Measurements from ENCODE around the gene TTC39C. TPM values are rescaled to one million over a fixed set of nuclear protein-coding genes. Genes with fewer than 3 reads are reported as not detected.
A peak's percentile ranks its signal among the peaks of the same experiment; 100 is the strongest.
"Not testable (repeated sequence)": the region's sequence is repeated elsewhere in the genome, so short reads cannot be mapped to it uniquely, and the experiment has no call there.

TTC39C gene
- total RNA-seq, 1 experiment from 2014 or later, result 26.1 TPM

DNA sequence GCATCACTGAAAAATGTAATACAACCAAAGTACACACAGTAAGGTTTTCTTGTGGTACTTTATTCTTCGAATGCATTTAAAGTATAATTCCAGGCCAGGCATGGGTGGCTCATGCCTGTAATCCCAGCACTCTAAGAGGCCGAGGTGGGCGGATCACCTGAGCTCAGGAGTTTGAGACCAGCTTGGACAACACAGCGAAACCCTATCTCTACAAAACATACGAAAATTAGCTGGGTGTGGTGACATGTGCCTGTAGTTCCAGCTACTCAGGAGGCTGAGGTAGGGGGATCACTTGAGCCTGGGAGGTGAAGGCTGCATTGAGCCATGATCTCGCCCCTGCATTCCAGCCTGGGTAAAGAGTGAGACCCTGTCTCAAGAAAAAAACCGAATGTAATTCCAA, 3.9 kb upstream of the TTC39C start:
- in situ Hi-C loops (cut with HindIII; ENCODE audit: low pct_unique_long_range_greater_than_20kb, low sequenced_read_pairs), result no loop called here
- DNase-seq (ENCODE audit: low read depth, low spot score), result no peak

DNA sequence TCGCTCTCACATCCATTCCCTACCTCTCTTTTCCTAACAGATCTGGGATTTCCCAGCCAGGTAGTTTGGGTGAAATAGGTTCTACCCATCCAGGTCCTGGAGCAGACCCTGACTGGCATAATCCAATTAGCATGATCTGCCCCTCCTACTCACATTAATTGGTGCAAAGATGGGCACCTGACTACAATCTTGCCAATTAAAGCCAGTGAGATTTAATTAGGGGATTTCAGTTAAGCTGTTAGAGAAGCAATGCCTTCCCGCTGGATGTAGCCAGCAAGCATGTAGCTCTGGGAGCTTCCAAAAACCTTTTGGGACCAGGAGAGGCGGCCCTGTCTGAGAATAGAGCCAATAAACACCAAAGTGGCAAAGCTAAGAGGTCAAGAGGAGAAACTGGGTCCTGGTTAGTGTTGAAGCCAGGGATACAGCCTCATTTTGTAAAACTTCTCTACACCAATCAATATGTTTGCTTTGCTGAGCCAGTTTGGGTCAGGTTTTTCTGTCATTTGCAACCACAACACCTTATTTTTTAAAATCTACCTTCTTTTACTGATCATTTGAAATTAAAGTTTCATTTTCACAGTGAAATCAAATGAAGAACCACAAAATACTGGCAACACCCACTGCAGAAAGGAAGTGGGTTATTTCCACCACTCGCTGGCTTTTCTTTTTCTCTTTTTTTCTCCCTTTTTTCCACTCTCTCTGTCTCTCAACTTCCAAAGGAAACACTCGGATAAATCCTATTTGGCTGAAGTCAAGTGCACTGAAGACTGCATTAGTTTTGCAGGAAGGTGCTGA, 3.2 kb upstream of the TTC39C start:
- in situ Hi-C loops (cut with HindIII; ENCODE audit: low pct_unique_long_range_greater_than_20kb, low sequenced_read_pairs), result no loop called here
- no peak for DNase-seq (ENCODE audit: low read depth, low spot score)

DNA sequence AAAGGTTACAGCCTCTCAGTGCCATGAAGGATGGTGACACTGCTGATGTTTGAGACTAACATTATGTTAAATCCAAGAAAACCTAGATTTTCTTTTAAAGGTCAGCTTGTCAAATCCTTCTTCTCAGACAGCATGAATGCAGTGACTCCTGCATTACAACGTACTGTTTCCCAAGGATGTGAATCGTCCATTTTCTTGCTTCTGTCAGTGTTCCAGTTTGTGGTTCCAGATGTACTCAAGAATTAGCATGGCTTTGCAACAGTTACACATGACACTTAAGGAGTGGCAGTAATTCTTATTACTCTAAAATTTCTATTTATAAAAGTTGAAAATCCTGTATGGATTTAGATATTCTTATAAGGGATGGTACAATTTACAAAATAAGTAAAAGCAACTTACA, 1.5 kb upstream of the TTC39C start:
- in situ Hi-C loops (cut with HindIII; ENCODE audit: low pct_unique_long_range_greater_than_20kb, low sequenced_read_pairs), result no loop called here
- DNase-seq (ENCODE audit: low read depth, low spot score), result no peak

DNA sequence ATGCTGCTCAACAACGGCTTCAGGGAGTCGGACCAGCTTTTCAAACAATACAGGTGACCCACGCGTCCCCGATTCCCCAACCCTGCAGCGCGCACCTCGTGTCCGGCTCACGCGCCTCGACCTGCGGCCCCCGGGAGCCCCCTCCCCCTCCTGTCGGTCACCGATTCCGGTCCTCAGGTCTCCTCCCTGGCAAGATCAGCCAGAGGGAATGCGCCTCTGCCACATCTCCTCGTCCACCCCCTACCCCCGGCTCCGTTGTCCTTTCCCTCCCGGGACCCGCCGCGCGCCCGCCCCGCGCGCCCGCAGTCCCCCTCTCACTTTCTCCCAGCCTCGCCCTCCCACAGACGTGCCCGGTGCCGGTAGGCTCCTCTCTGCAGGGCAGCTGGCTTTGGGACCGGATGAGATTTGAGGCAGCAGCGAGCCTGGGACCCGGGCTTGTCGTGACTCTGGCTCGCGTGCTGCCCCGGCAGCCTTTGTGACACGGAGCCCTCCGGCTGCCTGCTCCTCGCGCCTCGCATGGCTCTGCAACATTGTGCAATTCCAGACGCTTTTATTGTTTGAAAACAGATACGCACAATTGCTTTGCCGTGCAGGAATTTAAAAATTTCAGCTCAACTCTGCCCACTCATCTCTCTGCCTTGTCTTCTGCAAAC, 558 bp downstream of the TTC39C start:
- DNase-seq (ENCODE audit: low read depth, low spot score), result peak; percentile 26
- in situ Hi-C loops (cut with HindIII; ENCODE audit: low pct_unique_long_range_greater_than_20kb, low sequenced_read_pairs), result no loop called here

DNA sequence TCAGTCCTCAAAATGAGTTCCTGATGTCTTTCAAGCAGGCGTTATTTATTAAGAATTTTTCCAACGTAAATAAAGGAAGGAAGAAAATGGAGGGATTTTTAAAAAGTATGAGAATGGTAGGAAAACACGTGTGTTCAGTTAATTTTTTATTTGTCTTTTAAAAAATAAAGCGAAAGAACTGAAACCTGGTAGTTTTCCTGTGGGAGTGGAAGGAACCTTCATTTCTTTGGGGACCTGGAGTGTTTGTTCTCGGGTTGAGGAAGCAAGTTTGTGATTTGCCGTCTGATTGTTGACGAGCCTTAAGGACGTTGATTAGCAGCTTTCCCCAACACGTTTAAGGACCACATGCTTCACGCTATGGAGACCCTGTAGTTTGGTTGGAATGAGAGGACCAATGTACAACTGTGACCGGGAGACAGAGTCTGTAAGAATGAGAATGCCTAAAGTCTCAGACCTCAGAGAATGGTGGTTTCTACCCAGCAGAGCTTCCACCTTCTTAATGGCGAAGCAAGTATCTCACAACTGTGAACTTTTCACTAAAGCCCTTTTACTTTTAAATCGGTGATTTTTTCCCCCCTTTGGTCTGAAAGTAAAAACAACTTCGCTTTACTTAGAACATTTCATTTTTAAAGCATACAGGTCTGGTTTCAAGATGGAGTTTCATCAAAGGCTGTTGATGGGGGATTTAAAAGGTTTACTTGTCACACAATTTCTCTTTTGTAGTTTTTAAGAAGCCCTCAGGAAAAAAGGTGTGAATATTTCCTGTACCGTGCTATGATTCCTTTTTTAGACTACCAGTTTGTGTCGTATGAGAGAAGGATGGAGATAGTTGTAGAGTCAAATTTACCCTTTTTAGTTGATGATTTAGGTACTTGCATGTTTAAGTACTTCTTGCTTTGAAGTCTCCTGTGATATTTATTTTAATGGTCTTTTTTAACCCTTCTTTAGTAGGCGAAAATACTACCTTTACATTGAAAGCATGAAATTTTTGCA, 1.4 kb downstream of the TTC39C start:
- in situ Hi-C loops (cut with HindIII; ENCODE audit: low pct_unique_long_range_greater_than_20kb, low sequenced_read_pairs), result no loop called here

DNA sequence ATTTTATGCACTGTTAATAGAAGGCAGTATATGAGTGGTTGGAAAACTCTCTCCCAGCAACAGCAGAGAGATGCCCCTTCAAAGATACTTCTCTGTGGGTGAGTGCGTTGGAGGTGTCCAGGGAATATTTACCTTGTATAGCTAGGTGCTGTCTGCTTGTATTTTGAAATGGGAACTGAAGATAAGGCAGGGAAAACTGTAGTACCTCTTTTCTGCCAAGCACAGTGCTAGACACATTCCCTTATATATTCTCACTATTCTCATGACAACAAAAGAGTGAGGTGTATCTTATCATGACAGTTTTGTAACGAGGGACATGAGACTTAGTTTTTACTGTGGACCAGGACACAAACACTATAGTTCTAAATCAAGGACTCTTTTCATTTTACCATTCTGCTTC, 2.1 kb downstream of the TTC39C start:
- in situ Hi-C loops (cut with HindIII; ENCODE audit: low pct_unique_long_range_greater_than_20kb, low sequenced_read_pairs), result no loop called here
- peak; percentile 45 for DNase-seq (ENCODE audit: low read depth, low spot score)

More for the DNA sequence above, 1.4 kb downstream of the TTC39C start:
- DNase-seq (ENCODE audit: low read depth, low spot score), result no peak

DNA sequence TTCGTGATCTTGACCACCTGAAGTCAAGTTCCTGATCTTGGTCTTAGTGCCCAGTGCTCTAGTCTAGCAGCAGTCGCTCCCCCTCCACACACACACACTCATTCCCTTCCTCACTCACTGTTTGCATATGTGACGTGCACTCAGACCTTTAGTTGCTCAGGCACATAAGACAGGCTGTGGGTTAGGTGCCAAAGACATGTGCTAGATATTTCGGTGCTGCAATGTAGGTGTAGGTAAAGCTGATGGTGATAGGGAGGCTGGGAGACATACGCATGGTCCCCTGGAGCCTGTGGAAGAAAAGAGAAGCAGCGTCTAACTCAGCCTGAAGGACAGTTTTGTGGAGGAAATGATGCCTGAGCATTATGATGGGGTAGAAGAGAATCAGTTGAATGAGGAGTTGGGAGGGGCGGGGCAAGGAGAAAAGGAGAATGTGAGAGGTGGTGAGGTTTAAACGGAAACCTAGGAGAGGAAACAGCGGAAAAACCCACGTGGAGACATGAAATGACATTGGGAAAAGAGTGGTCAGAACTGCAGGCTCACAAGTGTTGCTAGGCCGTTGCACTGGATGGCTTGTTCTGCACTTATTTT, 3.8 kb downstream of the TTC39C start:
- no peak for DNase-seq (ENCODE audit: low read depth, low spot score)
- in situ Hi-C loops (cut with HindIII; ENCODE audit: low pct_unique_long_range_greater_than_20kb, low sequenced_read_pairs), result no loop called here

DNA sequence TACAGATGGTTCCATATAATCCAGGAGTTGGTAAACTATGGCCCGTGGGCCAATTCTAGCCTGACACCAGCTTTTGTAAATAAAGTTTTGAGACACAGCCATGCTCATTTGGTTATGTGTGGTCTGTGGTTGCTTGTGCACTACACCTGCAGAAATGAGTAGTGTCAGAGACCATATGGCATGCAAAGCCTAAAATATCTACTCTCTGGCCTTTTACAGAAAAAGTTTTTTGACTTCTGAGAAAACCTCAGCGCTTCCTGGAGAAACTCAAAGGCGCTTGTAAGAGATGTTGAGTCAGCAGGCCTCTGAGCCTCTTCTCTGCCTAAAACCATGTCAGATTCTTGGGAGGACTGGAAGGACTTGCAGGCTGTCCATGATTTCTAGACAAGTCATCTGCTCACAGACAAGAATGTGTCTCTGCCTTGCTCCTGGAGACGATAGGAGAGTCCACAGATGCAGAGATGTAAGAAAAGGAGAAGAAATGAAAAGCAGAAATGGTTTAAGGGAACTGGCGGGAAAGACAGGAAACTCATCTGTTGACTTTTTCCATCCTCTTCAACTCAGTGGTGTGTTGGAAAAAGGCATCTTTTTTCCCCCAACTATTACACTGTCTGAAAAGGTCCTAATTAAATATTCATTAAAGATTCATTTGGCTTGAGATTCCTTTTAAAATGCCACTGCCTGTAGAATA, 5.2 kb downstream of the TTC39C start:
- in situ Hi-C loops (cut with HindIII; ENCODE audit: low pct_unique_long_range_greater_than_20kb, low sequenced_read_pairs), result no loop called here
- DNase-seq (ENCODE audit: low read depth, low spot score), result no peak

DNA sequence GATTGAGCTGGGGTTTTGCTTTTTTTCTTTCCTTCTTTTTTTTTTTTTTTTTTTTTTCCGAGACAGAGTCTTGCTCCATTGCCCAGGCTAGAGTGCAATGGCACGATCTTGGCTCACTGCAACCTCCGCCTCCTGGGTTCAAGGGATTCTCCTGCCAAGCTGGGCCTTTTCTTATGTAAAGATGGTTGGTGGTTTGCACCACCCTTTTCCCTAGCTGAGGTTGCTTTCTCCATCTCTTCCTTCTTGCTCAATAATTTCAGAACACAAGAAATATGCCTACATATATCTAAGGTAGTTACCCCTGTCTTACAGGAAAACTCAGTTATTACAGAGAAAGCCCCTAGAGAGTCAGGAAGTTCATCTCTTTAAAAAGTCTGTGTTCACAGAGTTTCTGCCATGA, 7.0 kb downstream of the TTC39C start:
- DNase-seq (ENCODE audit: low read depth, low spot score), result no peak
- in situ Hi-C loops (cut with HindIII; ENCODE audit: low pct_unique_long_range_greater_than_20kb, low sequenced_read_pairs), result no loop called here

DNA sequence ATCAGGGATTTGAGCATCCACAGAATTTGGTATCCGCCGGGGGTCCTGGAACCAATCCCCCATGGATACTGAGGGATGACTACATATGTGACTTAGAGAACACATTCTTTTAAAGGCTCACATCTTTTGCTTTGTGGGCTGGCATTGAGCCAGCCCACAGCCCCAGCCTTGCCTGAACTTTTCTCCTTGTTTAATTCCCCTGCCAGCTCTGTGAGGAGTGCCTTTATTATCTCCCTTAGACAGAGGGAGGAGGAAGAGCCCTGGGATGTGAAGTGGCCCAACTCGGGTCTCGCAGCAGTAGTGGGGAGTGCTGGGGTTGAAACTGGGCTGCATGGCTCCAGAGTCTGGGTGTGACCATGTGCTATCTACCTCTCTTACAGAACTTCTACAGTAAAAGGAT, 7.6 kb downstream of the TTC39C start:
- no peak for DNase-seq (ENCODE audit: low read depth, low spot score)
- in situ Hi-C loops (cut with HindIII; ENCODE audit: low pct_unique_long_range_greater_than_20kb, low sequenced_read_pairs), result no loop called here

DNA sequence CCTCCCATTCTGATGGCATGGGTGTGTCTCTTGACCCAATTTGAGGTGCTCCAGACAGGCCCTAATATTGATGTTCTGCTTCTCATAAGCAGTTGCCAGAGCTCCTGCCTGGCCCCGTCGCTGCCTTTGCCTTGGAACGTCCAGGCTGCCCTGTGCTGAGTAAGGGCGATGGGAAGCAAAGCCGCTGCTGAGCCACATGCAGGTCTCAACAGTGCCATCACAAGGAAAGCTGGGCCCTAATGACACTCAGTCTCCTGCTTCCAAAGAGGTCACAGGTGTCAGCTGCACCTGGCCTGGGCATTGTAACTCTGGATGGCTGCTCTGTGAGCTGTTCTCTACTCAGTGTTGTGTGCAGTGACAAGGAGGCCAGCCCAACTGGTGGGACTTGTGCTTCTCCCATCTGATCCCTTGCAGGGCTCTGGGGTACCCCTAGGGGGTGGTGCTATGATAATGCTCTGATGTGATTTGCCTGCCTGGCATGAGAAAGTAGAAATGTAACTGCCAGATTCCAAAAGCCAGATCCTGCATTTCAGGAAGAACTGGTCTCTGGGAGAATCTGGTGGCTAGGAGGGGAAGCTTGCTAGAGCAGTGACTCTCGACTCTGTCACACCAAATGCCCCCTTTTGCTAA, 8.7 kb downstream of the TTC39C start:
- peak; percentile 31 for DNase-seq (ENCODE audit: low read depth, low spot score)
- in situ Hi-C loops (cut with HindIII; ENCODE audit: low pct_unique_long_range_greater_than_20kb, low sequenced_read_pairs), result no loop called here

DNA sequence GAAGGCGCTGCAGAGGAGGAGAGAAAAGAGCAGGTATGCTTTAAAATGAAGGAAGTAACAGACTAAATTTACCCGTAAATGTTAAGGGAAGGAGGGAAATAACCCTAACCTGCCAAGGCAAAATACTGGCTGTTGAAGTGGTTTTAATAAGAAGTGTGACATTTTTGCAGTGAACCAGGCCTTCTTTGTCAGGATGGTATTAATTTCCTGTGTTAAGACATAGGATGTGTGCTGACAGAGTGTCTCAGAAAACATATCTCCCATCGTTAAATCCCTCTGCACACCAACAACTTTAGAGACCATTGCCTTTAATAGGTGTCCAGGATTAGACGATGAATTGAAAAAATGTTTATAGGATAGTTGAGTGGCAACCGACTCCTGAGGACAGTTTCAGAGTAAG, 9.9 kb downstream of the TTC39C start:
- in situ Hi-C loops (cut with HindIII; ENCODE audit: low pct_unique_long_range_greater_than_20kb, low sequenced_read_pairs), result no loop called here
- no peak for DNase-seq (ENCODE audit: low read depth, low spot score)

DNA sequence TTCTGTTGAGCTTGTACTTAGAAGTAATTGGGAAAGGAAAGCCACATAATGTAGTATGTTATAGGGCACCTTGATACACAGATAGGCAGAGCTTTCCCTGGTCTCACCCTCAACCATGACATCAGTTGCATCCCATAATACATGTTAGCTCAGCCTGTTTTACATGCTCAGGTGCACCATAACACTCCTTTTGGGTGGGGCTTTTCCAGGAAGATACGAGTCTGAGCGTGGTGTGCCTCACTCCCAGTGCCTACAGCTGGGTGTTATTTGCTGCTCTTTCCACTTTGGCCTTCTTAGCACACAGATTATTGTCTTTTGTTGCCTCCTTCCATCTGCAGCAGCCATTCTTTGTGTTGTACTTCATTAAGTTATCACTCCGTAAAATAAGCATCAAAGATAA, 11.9 kb downstream of the TTC39C start:
- DNase-seq (ENCODE audit: low read depth, low spot score), result no peak
- in situ Hi-C loops (cut with HindIII; ENCODE audit: low pct_unique_long_range_greater_than_20kb, low sequenced_read_pairs), result no loop called here

DNA sequence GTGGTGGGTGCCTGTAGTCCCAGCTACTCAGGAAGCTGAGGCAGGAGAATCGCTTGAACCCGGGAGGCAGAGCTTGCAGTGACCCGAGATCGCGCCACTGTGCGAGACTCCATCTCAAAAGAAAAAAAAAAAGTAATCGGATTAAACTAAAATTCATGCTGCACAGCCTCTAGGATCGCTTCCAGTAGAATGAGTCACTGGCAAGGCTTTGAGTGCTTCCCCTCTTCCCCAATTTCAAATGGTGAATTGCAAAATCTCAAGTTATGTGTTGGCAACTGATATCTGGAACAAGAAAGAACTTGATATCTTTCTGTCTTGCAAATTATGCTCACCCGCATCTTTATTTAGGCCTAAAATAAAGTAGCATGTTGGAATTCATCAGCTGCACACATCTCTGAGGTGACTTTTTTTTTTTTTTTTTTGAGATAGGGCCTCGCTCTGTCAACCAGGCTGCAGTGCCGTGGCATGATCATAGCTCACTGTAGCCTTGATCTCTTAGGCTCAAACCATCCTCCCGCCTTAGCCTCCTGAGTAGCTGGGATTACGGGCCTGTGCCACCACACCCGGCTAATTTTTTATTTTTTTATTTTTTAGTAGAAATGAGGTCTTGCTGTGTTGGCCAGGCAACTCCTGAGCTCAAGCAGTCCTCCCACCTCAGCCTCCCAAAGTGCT, 12.7 kb downstream of the TTC39C start:
- no peak for DNase-seq (ENCODE audit: low read depth, low spot score)
- in situ Hi-C loops (cut with HindIII; ENCODE audit: low pct_unique_long_range_greater_than_20kb, low sequenced_read_pairs), result no loop called here

DNA sequence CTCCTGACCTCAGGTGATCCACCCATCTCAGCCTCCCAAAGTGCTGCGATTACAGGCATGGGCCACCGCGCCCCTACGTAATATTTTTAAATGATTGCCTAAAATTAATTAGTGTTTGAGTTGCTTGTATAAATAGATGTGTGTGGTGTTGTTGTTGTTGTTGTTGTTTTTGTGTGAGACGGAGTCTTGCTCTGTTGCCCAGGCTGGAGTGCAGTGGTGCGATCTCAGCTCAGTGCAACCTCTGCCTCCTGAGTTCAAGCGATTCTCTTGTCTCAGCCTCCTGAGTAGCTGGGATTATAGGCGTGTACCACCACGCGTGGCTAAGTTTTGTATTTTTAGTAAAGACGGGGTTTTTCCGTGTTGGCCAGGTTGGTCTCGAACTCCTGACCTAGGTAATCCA, 14.4 kb downstream of the TTC39C start:
- DNase-seq (ENCODE audit: low read depth, low spot score); in situ Hi-C loops (cut with HindIII; ENCODE audit: low pct_unique_long_range_greater_than_20kb, low sequenced_read_pairs): not testable (repeated sequence)

DNA sequence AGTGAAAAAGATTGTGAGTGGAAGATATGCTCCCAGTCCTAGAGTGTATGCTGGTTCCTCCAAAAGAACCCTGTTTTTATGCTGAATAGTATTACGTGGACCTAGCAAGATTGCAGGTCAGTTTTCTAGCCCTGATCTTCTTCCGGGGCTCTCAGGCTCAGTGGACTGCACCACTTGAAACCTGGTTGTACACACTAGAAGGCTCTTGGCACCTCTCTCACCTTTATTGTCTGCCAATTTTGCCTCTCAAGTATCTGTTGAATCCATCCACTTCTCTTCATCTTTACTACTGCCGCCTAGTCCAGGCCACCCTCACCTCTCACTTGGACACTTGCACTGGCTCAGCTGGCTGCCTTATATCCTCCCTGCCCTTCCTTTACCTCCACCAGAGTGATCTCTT, 16.8 kb downstream of the TTC39C start:
- DNase-seq (ENCODE audit: low read depth, low spot score), result no peak
- in situ Hi-C loops (cut with HindIII; ENCODE audit: low pct_unique_long_range_greater_than_20kb, low sequenced_read_pairs), result no loop called here
